GM18873 (cell line): ENCODE results near the gene UBE2QL1.

Source experiments
- ATAC-seq: cut with Tn5 transposase; IDR thresholded peaks from one replicate; pipeline ENCODE4 v1.9.1; 2021; ENCODE audit warnings: mild to moderate bottlenecking, moderate library complexity, moderate number of reproducible peaks; ENCODE audit not compliant: unreplicated experiment, low FRiP score

Gene UBE2QL1, protein sequence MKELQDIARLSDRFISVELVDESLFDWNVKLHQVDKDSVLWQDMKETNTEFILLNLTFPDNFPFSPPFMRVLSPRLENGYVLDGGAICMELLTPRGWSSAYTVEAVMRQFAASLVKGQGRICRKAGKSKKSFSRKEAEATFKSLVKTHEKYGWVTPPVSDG

GRCh38 chr5:6448622-6449464, at the start of gene UBE2QL1:
Gene UBE2QL1, plus strand, starts transcription at chr5:6448859. Its CDS starts 35 bp downstream, at chr5:6448894.
- ATAC-seq, result no peak

GRCh38 chr5:6399980-6400910, 48.4 kb upstream of the UBE2QL1 start:
- no peak for ATAC-seq

DNA sequence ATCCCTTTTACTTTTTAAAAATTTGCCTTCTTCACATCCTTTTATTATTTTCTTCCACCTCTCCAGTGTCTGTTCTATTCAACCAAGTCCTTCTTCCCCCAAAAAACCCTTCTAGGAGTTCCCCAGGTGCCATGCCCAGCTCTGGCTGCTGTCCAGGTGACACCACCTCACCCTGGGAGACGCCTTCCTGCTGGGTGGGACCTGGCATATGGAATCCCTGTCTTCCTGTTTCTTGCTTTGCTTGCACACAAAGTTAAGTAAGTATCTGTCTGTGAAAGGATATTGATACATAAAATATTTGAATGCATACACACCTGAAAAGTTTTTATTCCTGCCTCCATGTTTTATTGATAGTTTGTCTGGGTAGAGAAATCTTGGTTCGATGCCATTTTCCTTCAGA, 47.2 kb upstream of the UBE2QL1 start:
- no peak for ATAC-seq

GRCh38 chr5:6402939-6403338, 45.7 kb upstream of the UBE2QL1 start:
- ATAC-seq, result no peak

GRCh38 chr5:6403416-6403815, 45.2 kb upstream of the UBE2QL1 start:
- no peak for ATAC-seq

- no peak for ATAC-seq
Measured at GRCh38 chr5:6404129-6404528, 44.5 kb upstream of the UBE2QL1 start.

- ATAC-seq, result no peak
Measured at GRCh38 chr5:6405591-6405990, 43.1 kb upstream of the UBE2QL1 start.

GRCh38 chr5:6407558-6408259, 41.0 kb upstream of the UBE2QL1 start:
- no peak for ATAC-seq

GRCh38 chr5:6408260-6408596, 40.4 kb upstream of the UBE2QL1 start:
- no peak for ATAC-seq

DNA sequence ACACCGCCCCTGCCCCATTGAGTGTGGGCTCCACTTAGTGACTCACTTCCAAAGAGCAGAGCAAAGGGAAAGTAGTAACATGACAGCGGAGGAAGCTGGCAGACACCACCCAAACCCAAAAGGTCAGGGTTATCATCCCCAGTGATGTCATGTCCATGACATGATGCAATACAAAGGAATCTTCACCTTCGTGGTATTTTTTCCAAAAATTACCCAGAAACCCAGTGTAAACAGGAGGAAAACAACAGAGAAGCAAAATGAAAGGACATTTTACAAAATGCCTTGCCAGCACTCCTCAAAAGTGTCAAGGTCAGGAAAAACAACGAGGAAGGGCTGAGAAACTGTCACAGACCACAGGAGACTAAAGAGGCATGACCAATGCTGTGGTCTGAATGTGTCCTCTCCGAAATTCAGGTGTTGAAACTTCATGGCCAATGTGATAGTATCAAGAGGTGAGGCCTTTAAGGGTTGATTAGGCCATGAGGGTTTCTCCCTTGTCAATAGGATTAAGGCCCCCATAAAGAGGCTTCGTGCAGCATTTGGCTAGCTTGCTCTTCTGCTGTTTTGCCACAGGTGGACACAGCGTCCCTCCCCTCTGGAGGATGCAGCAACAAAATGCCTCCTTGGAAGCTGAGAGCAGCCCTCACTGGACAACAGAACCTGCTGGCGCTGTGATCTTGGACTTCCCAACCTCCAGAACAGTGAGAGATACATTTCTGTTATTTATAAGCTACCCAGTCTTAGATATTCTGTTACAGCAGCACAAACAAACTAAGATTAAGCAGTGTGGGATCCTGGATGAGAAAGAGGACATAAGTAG, 39.8 kb upstream of the UBE2QL1 start:
- ATAC-seq, result no peak

DNA sequence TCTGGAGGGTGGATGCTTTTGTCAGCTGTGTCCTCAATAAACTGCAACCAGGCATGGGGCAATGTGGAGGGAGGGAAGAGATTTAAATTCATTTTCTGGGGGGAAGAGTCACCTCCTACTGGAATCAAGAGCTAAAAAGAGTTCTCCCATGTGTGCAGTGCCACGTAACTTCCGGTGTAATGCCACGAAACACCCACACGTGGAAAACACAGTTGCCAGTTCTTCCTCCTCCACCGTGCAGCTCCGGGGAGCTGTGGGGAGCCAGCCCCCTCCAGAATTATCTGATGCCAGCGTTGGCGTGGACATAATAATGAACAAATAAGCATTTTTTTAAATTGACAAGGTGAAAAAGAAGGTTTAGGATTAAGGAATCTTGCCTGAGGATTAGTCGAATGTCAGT, 38.2 kb upstream of the UBE2QL1 start:
- ATAC-seq, result no peak

DNA sequence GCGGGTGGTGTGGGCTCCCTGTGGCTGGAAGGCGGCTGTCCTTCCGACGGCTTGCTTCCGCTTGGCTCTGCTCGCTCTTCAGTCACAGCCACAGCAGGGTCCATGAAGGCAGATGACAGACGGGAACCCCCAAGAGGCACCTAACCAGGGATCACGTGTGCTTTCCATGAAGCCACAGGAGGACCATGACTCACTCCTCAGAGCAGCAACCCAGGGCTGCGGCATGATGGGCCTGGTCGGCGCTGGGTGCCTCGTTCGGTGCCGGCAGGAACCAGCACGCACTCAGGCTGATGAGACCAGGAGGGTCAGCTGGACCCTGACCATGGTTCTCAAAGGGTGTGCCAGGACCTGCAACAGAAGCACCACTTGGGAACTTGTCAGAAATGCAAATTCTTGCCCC, 37.5 kb upstream of the UBE2QL1 start:
- no peak for ATAC-seq

DNA sequence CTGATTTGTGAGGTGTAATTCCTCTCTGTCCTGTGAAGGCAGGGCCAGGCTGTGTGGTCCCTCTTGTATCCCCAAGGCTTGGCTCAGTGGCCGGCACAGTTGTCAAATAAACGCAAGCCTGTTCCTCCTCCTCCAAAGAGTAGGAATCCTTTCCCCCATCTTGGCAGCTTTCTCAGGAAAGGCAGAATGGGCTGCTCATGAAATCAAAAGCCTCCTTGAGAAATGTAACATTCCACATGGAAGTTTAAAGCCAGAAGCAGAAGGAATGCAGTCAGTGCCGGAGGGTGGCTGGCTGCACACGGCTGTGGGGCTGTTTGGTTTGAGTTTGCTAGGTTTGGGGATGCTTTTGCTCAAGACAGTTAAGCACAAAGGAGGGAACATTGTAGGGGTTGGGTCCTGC, 35.8 kb upstream of the UBE2QL1 start:
- ATAC-seq, result no peak

- ATAC-seq, result no peak
Measured at GRCh38 chr5:6417657-6418056, 31.0 kb upstream of the UBE2QL1 start.

DNA sequence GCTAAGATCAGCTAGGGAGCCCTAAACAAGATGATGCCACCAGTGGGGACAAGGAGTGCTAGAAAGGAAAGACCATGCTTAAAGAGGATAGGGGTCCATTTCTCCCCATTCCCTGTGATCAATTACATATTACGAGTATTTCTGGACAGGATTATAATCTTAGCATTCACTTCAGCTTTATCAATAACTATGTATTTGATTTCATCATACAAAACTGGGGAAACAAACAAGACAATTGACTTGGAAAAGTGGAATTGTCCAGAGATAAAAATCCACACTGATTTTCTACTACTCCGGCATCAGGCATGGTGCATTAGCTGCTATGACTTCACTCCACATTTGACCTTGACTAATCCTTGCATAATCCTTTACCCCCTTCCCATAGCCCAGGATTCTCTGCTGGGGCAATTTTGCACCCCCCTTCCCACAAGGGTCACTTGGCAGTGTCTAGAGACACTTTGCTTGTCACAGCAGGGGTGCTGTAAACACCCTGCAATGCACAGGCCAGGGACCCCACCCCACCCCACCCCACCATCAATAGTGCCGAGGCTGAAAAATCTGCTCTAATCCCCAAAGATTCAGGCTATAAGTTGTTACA, 29.9 kb upstream of the UBE2QL1 start:
- ATAC-seq, result no peak

DNA sequence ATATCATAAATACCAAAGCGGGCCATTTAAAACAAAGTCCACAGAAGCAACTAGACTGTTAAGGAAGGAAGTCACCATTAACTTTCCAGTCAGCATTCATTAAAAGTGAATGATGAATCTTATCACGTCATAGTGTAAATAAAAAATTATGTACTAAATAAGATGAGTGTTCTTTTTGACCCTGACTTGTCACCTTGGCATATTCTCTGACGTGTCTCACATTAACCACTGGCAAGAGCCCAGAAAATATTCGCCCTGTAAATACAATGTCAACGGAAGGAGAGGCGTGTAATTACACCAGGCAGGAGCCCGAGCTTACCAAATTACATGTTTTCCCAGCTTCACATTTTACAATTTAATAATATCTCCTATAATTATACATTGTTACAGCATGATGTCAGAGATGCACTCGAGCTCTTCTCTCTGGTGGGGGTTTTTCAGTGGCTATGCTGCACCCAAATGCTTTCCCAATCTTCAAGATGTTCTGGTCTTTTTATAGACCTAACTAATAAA, 29.3 kb upstream of the UBE2QL1 start:
- no peak for ATAC-seq

DNA sequence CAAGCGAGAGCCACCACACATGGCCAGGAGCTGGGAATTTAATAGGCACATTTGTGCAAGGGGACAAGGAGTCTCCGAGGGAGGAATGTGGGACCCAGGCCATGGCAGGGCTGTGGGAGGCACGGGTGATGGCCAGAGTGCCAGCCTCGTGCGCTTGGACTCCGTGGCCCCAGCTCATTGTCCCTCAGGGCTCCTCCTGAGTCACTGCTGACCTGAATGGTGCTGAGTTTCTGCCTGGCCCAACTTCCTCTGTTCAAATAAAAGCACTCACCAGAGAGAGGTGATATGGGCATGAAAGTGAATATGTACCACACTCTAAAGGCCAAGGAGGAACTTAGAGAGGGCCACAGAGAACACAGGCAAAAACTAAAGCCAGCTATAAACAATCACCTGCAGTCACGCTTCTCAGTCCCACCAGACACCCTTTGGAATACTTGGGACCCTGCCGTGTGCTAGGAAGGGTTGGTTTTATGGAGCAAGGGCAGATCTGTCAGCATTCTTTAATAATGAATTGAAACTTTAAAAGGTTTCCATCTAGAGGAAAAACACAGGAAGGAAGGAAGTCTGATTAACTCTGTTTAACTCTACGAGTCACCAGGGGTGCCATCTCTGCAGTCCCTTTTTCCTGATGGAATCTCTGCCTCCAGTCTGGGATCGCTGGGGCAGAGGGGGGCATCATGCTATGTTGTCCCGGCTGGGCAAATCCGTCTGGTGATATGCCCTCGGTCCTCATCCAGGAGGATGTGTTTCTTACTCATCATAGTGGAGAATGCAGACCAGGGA, 25.1 kb upstream of the UBE2QL1 start:
- no peak for ATAC-seq

- no peak for ATAC-seq
Measured at GRCh38 chr5:6424110-6424659, 24.5 kb upstream of the UBE2QL1 start.
